Lower leg skin (tissue), 4 donors: ENCODE data around the gene ZNF436. TPM values are rescaled to one million over a fixed set of nuclear protein-coding genes. Genes with fewer than 3 reads are reported as not detected.

Experiments used
- DNase-seq, 2 donors: peaks; one replicate each; pipeline ENCODE4 v3.0.0-alpha.2; 2019; ENCODE audit warnings: low spot score in 2 of 2
- H3K4me3 ChIP-seq: fragments of 200-600 bp; sonication (generic); 2 replicates; pipeline ENCODE4 v1.5.1; 2017; ENCODE audit warnings: mild to moderate bottlenecking, low read depth; ENCODE audit not compliant: poor library complexity, severe bottlenecking
- CTCF ChIP-seq, 3 donors: fragments of 450-650 bp; IDR thresholded peaks; one replicate each; pipeline ENCODE4 v1.5.1; 2016; ENCODE audit warnings: antibody characterized with exemption in 3 of 3, mild to moderate bottlenecking in 3 of 3, moderate library complexity in 2 of 3
- POLR2A ChIP-seq, 2 donors: fragments of 450-650 bp; IDR thresholded peaks; one replicate each; pipeline ENCODE4 v1.6.1; 2016 to 2017; ENCODE audit warnings: antibody characterized with exemption in 2 of 2, mild to moderate bottlenecking in 1 of 2, moderate library complexity in 1 of 2
- WGBS, 2 donors: methylation state at CpG; one replicate each; pipeline ENCODE4 v1.1.5; 2018; 5-methylcytosine and 5-hydroxymethylcytosine counted together
- intact Hi-C: fragments of 100-400 bp; cut with DNase I; formaldehyde crosslinking; loops from one replicate; pipeline ENCODE4 v1.15.0; 2023; ENCODE audit warnings: low total_unique reads
- total RNA-seq, 4 donors: library from RNA; depleted of rRNA; stranded (reverse); fragments of >200 nt; gene quantifications; one replicate each; pipeline ENCODE4 v1.1.0, GENCODE V29; 2016

ZNF436 gene
- total RNA-seq, 4 donors from 2014 or later, result 19.1 to 41.6 (median 32.8) TPM

- no peak for DNase-seq
- TF ChIP-seq POLR2A (IDR thresholded peaks at IDR 0.05), result no peak
- TF ChIP-seq CTCF (IDR thresholded peaks at IDR 0.05), result no peak
- H3K4me3 ChIP-seq, result peak overlapping the region; percentile 65
- intact Hi-C loops, result no loop called here
- WGBS, 2 donors, result 31 to 46% methylated on average over 9 of the region's 9 CpGs
Measured at GRCh38 chr1:23367451-23367790, 2.2 kb downstream of the ZNF436 start.

DNA sequence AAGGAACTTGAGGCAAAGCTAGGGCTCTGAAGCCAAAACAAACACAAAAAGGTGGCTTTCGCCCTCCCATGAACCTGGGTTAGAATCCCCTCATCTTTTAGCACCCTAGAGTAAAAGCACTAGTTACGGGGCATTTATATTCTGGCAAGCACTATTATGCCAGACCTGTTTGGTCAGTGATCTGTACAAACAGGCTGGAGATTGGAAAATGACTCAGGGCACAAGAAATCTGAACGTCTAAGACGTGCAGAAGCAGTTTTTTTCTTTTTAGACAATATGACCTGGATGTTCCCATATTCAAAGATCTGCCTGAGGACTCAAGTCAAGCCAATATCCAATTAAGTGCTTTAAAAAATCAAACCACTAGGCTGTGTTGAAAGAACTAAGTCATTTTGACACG is 3.0 kb downstream of the ZNF436 start:
- whole genome bisulfite sequencing, 2 donors, result 41 to 57% methylated on average over 5 of the region's 5 CpGs
- TF ChIP-seq CTCF (IDR thresholded peaks at IDR 0.05) (no peak), POLR2A (IDR thresholded peaks at IDR 0.05) (no peak)
- DNase-seq, result no peak
- intact Hi-C loops, result no loop called here
- H3K4me3 ChIP-seq, result no peak overlapping the region

DNA sequence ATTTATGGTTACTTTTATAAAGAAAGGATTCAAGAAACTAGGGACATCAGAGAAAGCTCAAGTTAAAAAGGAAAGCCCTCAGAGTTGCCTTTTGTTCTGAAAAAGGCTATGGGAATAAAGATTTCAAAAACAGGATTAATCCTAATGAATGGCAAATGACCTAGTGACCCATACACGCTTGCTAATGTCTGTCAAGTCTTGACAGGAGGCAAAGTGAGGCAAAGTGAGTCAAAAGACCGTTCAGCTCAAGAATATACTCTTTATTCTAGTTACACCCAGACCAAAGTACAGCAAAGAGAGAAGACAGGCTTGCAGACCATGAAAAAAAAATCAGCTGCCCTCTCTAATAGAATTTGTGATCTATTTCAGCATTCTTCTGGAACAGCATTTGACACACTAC is 3.5 kb downstream of the ZNF436 start:
- 56 to 63% methylated on average over 2 of the region's 2 CpGs for WGBS, 2 donors
- no peak for TF ChIP-seq CTCF (IDR thresholded peaks at IDR 0.05)
- no peak for TF ChIP-seq POLR2A (IDR thresholded peaks at IDR 0.05)
- intact Hi-C loops, result no loop called here
- no peak for DNase-seq
- no peak overlapping the region for H3K4me3 ChIP-seq

- no peak overlapping the region for H3K4me3 ChIP-seq
- intact Hi-C loops, result no loop called here
- 98 to 99% methylated on average over 13 of the region's 13 CpGs for WGBS, 2 donors
- DNase-seq, result no peak
- TF ChIP-seq POLR2A (IDR thresholded peaks at IDR 0.05), result no peak
- no peak for TF ChIP-seq CTCF (IDR thresholded peaks at IDR 0.05)
Measured at GRCh38 chr1:23362218-23362713, 7.4 kb downstream of the ZNF436 start.

GRCh38 chr1:23358310-23358875 is 11.2 kb downstream of the ZNF436 start:
- DNase-seq, result no peak
- intact Hi-C loops, result no loop called here
- WGBS, 2 donors, result 58 to 69% methylated on average over 3 of the region's 3 CpGs
- H3K4me3 ChIP-seq, result no peak overlapping the region
- no peak for TF ChIP-seq POLR2A (IDR thresholded peaks at IDR 0.05)
- no peak for TF ChIP-seq CTCF (IDR thresholded peaks at IDR 0.05)
